GM23338 (cell line): ENCODE data around the gene RFK. TPM values are rescaled to one million over a fixed set of nuclear protein-coding genes. Genes with fewer than 3 reads are reported as not detected.

Experiments
- ATAC-seq: fragments of 200-7000 bp; cut with Tn5 transposase; 3 replicates; pipeline ENCODE4 v1.9.1; 2020
- DNase-seq: peaks from one replicate; pipeline ENCODE4 v3.0.0-alpha.2; 2015; ENCODE audit warnings: low spot score
- H2AFZ ChIP-seq: fragments of 200-600 bp; sonication (generic); 2 replicates; pipeline ENCODE4 v1.8.0; 2016; ENCODE audit warnings: antibody characterized with exemption, mild to moderate bottlenecking, moderate library complexity
- H3F3A ChIP-seq: fragments of 200-600 bp; sonication (generic); replicated peaks from 2 replicates; pipeline ENCODE4 v1.8.0; 2017; ENCODE audit warnings: antibody characterized with exemption, mixed run types, low read depth
- H3K27ac ChIP-seq: fragments of 200-600 bp; sonication (generic); 2 replicates; pipeline ENCODE4 v1.6.1; 2016; ENCODE audit warnings: low read depth
- H3K27me3 ChIP-seq: fragments of 200-600 bp; sonication (generic); 2 replicates; pipeline ENCODE4 v1.8.0; 2016; ENCODE audit warnings: mild to moderate bottlenecking, mixed run types, moderate library complexity; ENCODE audit not compliant: insufficient read depth
- H3K36me3 ChIP-seq: fragments of 200-600 bp; sonication (generic); 2 replicates; pipeline ENCODE4 v1.8.0; 2016; ENCODE audit warnings: mild to moderate bottlenecking; ENCODE audit not compliant: insufficient read depth
- H3K4me1 ChIP-seq: fragments of 200-600 bp; sonication (generic); 2 replicates; pipeline ENCODE4 v1.8.0; 2016; ENCODE audit warnings: mild to moderate bottlenecking, moderate library complexity; ENCODE audit not compliant: insufficient read depth
- H3K4me2 ChIP-seq: fragments of 200-600 bp; sonication (generic); 2 replicates; pipeline ENCODE4 v1.7.1; 2017; ENCODE audit warnings: mixed run types
- H3K4me3 ChIP-seq: fragments of 200-600 bp; sonication (generic); 2 replicates; pipeline ENCODE4 v1.6.1; 2016; ENCODE audit warnings: mixed run types
- H3K79me2 ChIP-seq: fragments of 200-600 bp; sonication (generic); replicated peaks from 2 replicates; pipeline ENCODE4 v1.8.0; 2017; ENCODE audit warnings: mild to moderate bottlenecking; ENCODE audit not compliant: insufficient read depth
- H3K9me2 ChIP-seq: fragments of 200-600 bp; sonication (generic); 2 replicates; pipeline ENCODE4 v1.8.0; 2017; ENCODE audit not compliant: insufficient read depth
- H4K20me1 ChIP-seq: fragments of 200-600 bp; sonication (generic); replicated peaks from 2 replicates; pipeline ENCODE4 v1.8.0; 2017; ENCODE audit warnings: mild to moderate bottlenecking; ENCODE audit not compliant: insufficient read depth
- H3K27ac Mint-ChIP-seq: 2 replicates; pipeline ENCODE4 v1.8.0; 2020; ENCODE audit warnings: inconsistent platforms, mild to moderate bottlenecking, moderate library complexity, mixed read lengths
- H3K27me3 Mint-ChIP-seq: 3 replicates; pipeline ENCODE4 v1.8.0; 2022; ENCODE audit warnings: low read depth, mild to moderate bottlenecking, moderate library complexity, mixed read lengths, inconsistent platforms; ENCODE audit not compliant: insufficient read depth, poor library complexity
- H3K36me3 Mint-ChIP-seq: 3 replicates; pipeline ENCODE4 v1.8.0; 2021; ENCODE audit warnings: low read depth, mild to moderate bottlenecking, inconsistent platforms, moderate library complexity, mixed read lengths
- H3K4me1 Mint-ChIP-seq: 3 replicates; pipeline ENCODE4 v1.8.0; 2020; ENCODE audit warnings: mild to moderate bottlenecking, inconsistent platforms, mixed read lengths
- H3K4me3 Mint-ChIP-seq: 3 replicates; pipeline ENCODE4 v1.8.0; 2021; ENCODE audit warnings: moderate library complexity, mild to moderate bottlenecking, inconsistent platforms, mixed read lengths
- H3K9me3 Mint-ChIP-seq: 3 replicates; pipeline ENCODE4 v1.8.0; 2020; ENCODE audit warnings: moderate library complexity, mild to moderate bottlenecking, inconsistent platforms, mixed read lengths
- CREB1 ChIP-seq: fragments of 250-450 bp; sonication (Bioruptor Pico); IDR thresholded peaks from 2 replicates; pipeline ENCODE4 v1.5.0; 2020; ENCODE audit warnings: low read depth, mild to moderate bottlenecking, moderate library complexity
- EZH2 ChIP-seq: fragments of 200-600 bp; sonication (generic); IDR thresholded peaks from one replicate; pipeline ENCODE4 v1.8.0; 2017; ENCODE audit warnings: antibody characterized with exemption, mild to moderate bottlenecking, low read depth; ENCODE audit not compliant: unreplicated experiment
- EZH2phosphoT487 ChIP-seq: fragments of 200-600 bp; sonication (generic); IDR thresholded peaks from one replicate; pipeline ENCODE4 v1.8.1; 2018; ENCODE audit warnings: antibody characterized with exemption; ENCODE audit not compliant: unreplicated experiment
- JUNB ChIP-seq: IDR thresholded peaks from one replicate; pipeline ENCODE4 v1.6.1; 2016; ENCODE audit warnings: antibody characterized with exemption; ENCODE audit not compliant: unreplicated experiment
- NANOG ChIP-seq: IDR thresholded peaks from 2 replicates; pipeline ENCODE4 v1.6.1; 2016; ENCODE audit warnings: antibody characterized with exemption, borderline replicate concordance
- POLR2AphosphoS5 ChIP-seq: IDR thresholded peaks from 2 replicates; pipeline ENCODE4 v1.6.1; 2016; ENCODE audit warnings: antibody characterized with exemption, low read depth
- STAT1 ChIP-seq: IDR thresholded peaks from one replicate; pipeline ENCODE4 v1.6.1; 2016; ENCODE audit warnings: antibody characterized with exemption; ENCODE audit not compliant: unreplicated experiment
- ZNF114 ChIP-seq: fragments of 250-450 bp; sonication (Bioruptor Pico); IDR thresholded peaks from 2 replicates; pipeline ENCODE4 v1.5.0; 2020; ENCODE audit warnings: mild to moderate bottlenecking, moderate library complexity
- ZNF331 ChIP-seq: fragments of 250-450 bp; sonication (Bioruptor Pico); IDR thresholded peaks from 2 replicates; pipeline ENCODE4 v1.5.0; 2020; ENCODE audit warnings: low read depth, mild to moderate bottlenecking, moderate library complexity
- polyA plus RNA-seq: library from polyadenylated mRNA; unstranded; fragments of >200 nt; fragmentation: Nextera tagmentation; extraction: Ambion mirVana; gene quantifications from 2 replicates; pipeline ENCODE4 v1.2.1, GENCODE V29; 2016
- total RNA-seq: library from RNA; depleted of rRNA; stranded (reverse); fragments of >200 nt; shearing (Covaris generic); gene quantifications from 2 replicates; pipeline ENCODE4 v1.2.3, GENCODE V29; 2014
- TF ChIP-seq, protein P1 (sequence below): IDR thresholded peaks from 2 replicates; pipeline ENCODE4 v1.6.1; 2016; ENCODE audit warnings: antibody characterized with exemption
- TF ChIP-seq, protein P2 (sequence below): IDR thresholded peaks from one replicate; pipeline ENCODE4 v1.6.1; 2018; ENCODE audit warnings: antibody characterized with exemption; ENCODE audit not compliant: unreplicated experiment
- TF ChIP-seq, protein P3 (sequence below), 2 experiments: fragments of 200-600 bp in 1 of 2; sonication (generic) in 1 of 2; conservative IDR thresholded peaks; 2 replicates each; pipeline versions ENCODE4 v1.5.1 to v1.6.1; 2016 to 2017; ENCODE audit warnings: antibody characterized with exemption in 2 of 2, low read depth in 2 of 2, mild to moderate bottlenecking in 2 of 2, moderate library complexity in 1 of 2
- TF ChIP-seq, protein P4 (sequence below): fragments of 250-450 bp; sonication (Bioruptor Pico); IDR thresholded peaks from 2 replicates; pipeline ENCODE4 v1.5.0; 2020; ENCODE audit warnings: mild to moderate bottlenecking, moderate library complexity

The RFK gene
- total and polyA plus RNA-seq, 2 experiments from 2014 or later, result 15.2 to 15.4 TPM

DNA sequence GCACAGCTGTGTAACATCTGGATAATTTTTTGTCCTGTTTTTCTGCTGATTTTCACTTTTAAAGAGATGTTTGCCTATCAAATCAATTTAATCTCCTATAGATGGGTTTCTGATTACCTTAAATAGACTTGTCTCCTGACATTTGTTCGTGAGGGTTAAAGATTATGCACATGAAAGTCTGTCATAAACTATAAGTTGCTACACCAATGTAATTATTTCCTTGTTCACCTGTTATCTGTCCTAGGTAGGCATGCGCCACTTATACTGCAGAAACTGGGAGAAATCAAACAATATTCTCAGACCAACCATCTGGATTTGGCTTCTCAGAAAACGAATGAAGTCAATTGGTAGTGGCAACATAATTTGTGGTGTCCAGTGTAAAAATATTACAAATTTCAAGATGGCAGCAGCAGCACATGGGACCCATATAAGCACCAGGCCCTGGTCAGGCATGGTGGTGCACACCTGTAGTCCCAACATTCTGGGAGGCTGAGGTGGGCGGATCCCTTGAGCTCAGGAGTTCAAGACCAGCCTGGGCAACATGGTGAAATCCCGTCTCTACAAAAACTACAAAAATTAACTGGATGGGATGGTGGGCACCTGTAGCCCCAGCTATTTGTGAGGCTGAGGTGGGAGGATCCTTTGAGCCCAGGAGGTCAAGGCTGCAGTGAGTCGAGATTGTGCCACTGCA, 20.3 kb downstream of the RFK start:
- ATAC-seq, result no peak

More for the DNA sequence above, 20.3 kb downstream of the RFK start:
- no peaks in the 10 kb centered on the region for H3K9me2 ChIP-seq
- Mint-ChIP-seq H3K27me3 (peaks cover 1% of the 10 kb centered on the region), H3K4me1 (peaks cover 10% of the 10 kb centered on the region; the same call in 2 of the 3 replicates), H3K27ac (no peak overlapping the region), H3K4me3 (no peak overlapping the region), H3K36me3 (no peaks in the 10 kb centered on the region), H3K9me3 (no peaks in the 10 kb centered on the region)
- no peak overlapping the region for H3K4me3 ChIP-seq
- no peak overlapping the region for H2AFZ ChIP-seq
- no peaks in the 10 kb centered on the region for H3K27me3 ChIP-seq
- H3F3A ChIP-seq, result no peaks in the 10 kb centered on the region
- H4K20me1 ChIP-seq, result no peaks in the 10 kb centered on the region
- no peak overlapping the region for H3K4me2 ChIP-seq
- no peaks in the 10 kb centered on the region; the same call in 1 of the 2 replicates for H3K4me1 ChIP-seq
- H3K27ac ChIP-seq, result no peak overlapping the region
- DNase-seq, result no peak
- H3K36me3 ChIP-seq, result no peaks in the 10 kb centered on the region
- no peak for TF ChIP-seq ZNF331 (CRISPR knock-in tag)
- no peak for TF ChIP-seq POLR2AphosphoS5
- no peak for TF ChIP-seq EZH2phosphoT487
- no peak for TF ChIP-seq EZH2
- TF ChIP-seq, protein P1, sequence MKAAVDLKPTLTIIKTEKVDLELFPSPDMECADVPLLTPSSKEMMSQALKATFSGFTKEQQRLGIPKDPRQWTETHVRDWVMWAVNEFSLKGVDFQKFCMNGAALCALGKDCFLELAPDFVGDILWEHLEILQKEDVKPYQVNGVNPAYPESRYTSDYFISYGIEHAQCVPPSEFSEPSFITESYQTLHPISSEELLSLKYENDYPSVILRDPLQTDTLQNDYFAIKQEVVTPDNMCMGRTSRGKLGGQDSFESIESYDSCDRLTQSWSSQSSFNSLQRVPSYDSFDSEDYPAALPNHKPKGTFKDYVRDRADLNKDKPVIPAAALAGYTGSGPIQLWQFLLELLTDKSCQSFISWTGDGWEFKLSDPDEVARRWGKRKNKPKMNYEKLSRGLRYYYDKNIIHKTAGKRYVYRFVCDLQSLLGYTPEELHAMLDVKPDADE, result no peak
- TF ChIP-seq, protein P2, sequence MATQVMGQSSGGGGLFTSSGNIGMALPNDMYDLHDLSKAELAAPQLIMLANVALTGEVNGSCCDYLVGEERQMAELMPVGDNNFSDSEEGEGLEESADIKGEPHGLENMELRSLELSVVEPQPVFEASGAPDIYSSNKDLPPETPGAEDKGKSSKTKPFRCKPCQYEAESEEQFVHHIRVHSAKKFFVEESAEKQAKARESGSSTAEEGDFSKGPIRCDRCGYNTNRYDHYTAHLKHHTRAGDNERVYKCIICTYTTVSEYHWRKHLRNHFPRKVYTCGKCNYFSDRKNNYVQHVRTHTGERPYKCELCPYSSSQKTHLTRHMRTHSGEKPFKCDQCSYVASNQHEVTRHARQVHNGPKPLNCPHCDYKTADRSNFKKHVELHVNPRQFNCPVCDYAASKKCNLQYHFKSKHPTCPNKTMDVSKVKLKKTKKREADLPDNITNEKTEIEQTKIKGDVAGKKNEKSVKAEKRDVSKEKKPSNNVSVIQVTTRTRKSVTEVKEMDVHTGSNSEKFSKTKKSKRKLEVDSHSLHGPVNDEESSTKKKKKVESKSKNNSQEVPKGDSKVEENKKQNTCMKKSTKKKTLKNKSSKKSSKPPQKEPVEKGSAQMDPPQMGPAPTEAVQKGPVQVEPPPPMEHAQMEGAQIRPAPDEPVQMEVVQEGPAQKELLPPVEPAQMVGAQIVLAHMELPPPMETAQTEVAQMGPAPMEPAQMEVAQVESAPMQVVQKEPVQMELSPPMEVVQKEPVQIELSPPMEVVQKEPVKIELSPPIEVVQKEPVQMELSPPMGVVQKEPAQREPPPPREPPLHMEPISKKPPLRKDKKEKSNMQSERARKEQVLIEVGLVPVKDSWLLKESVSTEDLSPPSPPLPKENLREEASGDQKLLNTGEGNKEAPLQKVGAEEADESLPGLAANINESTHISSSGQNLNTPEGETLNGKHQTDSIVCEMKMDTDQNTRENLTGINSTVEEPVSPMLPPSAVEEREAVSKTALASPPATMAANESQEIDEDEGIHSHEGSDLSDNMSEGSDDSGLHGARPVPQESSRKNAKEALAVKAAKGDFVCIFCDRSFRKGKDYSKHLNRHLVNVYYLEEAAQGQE, result no peak
- TF ChIP-seq, protein P3, sequence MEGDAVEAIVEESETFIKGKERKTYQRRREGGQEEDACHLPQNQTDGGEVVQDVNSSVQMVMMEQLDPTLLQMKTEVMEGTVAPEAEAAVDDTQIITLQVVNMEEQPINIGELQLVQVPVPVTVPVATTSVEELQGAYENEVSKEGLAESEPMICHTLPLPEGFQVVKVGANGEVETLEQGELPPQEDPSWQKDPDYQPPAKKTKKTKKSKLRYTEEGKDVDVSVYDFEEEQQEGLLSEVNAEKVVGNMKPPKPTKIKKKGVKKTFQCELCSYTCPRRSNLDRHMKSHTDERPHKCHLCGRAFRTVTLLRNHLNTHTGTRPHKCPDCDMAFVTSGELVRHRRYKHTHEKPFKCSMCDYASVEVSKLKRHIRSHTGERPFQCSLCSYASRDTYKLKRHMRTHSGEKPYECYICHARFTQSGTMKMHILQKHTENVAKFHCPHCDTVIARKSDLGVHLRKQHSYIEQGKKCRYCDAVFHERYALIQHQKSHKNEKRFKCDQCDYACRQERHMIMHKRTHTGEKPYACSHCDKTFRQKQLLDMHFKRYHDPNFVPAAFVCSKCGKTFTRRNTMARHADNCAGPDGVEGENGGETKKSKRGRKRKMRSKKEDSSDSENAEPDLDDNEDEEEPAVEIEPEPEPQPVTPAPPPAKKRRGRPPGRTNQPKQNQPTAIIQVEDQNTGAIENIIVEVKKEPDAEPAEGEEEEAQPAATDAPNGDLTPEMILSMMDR (conservative IDR thresholded peaks at IDR 0.05; ENCODE audit: low read depth in 2 of 2), result no peak
- TF ChIP-seq, protein P4, sequence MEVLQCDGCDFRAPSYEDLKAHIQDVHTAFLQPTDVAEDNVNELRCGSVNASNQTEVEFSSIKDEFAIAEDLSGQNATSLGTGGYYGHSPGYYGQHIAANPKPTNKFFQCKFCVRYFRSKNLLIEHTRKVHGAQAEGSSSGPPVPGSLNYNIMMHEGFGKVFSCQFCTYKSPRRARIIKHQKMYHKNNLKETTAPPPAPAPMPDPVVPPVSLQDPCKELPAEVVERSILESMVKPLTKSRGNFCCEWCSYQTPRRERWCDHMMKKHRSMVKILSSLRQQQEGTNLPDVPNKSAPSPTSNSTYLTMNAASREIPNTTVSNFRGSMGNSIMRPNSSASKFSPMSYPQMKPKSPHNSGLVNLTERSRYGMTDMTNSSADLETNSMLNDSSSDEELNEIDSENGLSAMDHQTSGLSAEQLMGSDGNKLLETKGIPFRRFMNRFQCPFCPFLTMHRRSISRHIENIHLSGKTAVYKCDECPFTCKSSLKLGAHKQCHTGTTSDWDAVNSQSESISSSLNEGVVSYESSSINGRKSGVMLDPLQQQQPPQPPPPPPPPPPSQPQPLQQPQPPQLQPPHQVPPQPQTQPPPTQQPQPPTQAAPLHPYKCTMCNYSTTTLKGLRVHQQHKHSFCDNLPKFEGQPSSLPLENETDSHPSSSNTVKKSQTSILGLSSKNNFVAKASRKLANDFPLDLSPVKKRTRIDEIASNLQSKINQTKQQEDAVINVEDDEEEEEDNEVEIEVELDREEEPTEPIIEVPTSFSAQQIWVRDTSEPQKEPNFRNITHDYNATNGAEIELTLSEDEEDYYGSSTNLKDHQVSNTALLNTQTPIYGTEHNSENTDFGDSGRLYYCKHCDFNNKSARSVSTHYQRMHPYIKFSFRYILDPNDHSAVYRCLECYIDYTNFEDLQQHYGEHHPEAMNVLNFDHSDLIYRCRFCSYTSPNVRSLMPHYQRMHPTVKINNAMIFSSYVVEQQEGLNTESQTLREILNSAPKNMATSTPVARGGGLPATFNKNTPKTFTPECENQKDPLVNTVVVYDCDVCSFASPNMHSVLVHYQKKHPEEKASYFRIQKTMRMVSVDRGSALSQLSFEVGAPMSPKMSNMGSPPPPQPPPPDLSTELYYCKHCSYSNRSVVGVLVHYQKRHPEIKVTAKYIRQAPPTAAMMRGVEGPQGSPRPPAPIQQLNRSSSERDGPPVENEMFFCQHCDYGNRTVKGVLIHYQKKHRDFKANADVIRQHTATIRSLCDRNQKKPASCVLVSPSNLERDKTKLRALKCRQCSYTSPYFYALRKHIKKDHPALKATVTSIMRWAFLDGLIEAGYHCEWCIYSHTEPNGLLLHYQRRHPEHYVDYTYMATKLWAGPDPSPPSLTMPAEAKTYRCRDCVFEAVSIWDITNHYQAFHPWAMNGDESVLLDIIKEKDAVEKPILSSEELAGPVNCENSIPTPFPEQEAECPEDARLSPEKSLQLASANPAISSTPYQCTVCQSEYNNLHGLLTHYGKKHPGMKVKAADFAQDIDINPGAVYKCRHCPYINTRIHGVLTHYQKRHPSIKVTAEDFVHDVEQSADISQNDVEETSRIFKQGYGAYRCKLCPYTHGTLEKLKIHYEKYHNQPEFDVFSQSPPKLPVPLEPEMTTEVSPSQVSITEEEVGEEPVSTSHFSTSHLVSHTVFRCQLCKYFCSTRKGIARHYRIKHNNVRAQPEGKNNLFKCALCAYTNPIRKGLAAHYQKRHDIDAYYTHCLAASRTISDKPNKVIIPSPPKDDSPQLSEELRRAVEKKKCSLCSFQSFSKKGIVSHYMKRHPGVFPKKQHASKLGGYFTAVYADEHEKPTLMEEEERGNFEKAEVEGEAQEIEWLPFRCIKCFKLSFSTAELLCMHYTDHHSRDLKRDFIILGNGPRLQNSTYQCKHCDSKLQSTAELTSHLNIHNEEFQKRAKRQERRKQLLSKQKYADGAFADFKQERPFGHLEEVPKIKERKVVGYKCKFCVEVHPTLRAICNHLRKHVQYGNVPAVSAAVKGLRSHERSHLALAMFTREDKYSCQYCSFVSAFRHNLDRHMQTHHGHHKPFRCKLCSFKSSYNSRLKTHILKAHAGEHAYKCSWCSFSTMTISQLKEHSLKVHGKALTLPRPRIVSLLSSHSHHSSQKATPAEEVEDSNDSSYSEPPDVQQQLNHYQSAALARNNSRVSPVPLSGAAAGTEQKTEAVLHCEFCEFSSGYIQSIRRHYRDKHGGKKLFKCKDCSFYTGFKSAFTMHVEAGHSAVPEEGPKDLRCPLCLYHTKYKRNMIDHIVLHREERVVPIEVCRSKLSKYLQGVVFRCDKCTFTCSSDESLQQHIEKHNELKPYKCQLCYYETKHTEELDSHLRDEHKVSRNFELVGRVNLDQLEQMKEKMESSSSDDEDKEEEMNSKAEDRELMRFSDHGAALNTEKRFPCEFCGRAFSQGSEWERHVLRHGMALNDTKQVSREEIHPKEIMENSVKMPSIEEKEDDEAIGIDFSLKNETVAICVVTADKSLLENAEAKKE (CRISPR knock-in tag), result no peak
- no peak for TF ChIP-seq STAT1
- TF ChIP-seq NANOG, result no peak
- no peak for TF ChIP-seq CREB1 (CRISPR knock-in tag)
- no peak for TF ChIP-seq JUNB
- no peak for TF ChIP-seq ZNF114
- H3K79me2 ChIP-seq, result no peaks in the 10 kb centered on the region
